Measurements from ENCODE around the gene VWC2.

The VWC2 gene

GRCh38 chr7:49866910-49867309 is 93.5 kb downstream of the VWC2 start:
- H3K4me1 ChIP-seq (ENCODE audit: control insufficient read depth, insufficient read depth, low read length), result no peaks in the 10 kb centered on the region
- H3K4me3 ChIP-seq (ENCODE audit: low read length), result no peak overlapping the region

GRCh38 chr7:49873420-49873819 is 100.0 kb downstream of the VWC2 start:
- no peaks in the 10 kb centered on the region for H3K36me3 ChIP-seq (ENCODE audit: control insufficient read depth, insufficient read depth, low read length)
- no peaks in the 10 kb centered on the region for H3K27me3 ChIP-seq (ENCODE audit: control insufficient read depth, insufficient read depth, low read length)
- no peaks in the 10 kb centered on the region for H3K4me1 ChIP-seq (ENCODE audit: control insufficient read depth, insufficient read depth, low read length)
- no peak overlapping the region for H3K9ac ChIP-seq (ENCODE audit: low read length)
- no peaks in the 10 kb centered on the region for H3K9me3 ChIP-seq (ENCODE audit: control insufficient read depth, low read length)
- H3K4me3 ChIP-seq (ENCODE audit: low read length), result no peak overlapping the region

More at GRCh38 chr7:49866910-49867309, 93.5 kb downstream of the VWC2 start:
- Histone ChIP-seq H3K27me3 (ENCODE audit: control insufficient read depth, insufficient read depth, low read length) (no peaks in the 10 kb centered on the region), H3K36me3 (ENCODE audit: control insufficient read depth, insufficient read depth, low read length) (no peaks in the 10 kb centered on the region), H3K9ac (ENCODE audit: low read length) (no peak overlapping the region), H3K9me3 (ENCODE audit: control insufficient read depth, low read length) (no peaks in the 10 kb centered on the region)

- Histone ChIP-seq H3K9me3 (ENCODE audit: control insufficient read depth, low read length) (no peaks in the 10 kb centered on the region), H3K9ac (ENCODE audit: low read length) (no peak overlapping the region), H3K4me1 (ENCODE audit: control insufficient read depth, insufficient read depth, low read length) (no peaks in the 10 kb centered on the region), H3K4me3 (ENCODE audit: low read length) (no peak overlapping the region), H3K36me3 (ENCODE audit: control insufficient read depth, insufficient read depth, low read length) (no peaks in the 10 kb centered on the region), H3K27me3 (ENCODE audit: control insufficient read depth, insufficient read depth, low read length) (no peaks in the 10 kb centered on the region)
Measured at GRCh38 chr7:49875336-49875735, 101.9 kb downstream of the VWC2 start.

GRCh38 chr7:49876202-49876601 is 102.8 kb downstream of the VWC2 start:
- H3K4me3 ChIP-seq (ENCODE audit: low read length), result no peak overlapping the region
- no peaks in the 10 kb centered on the region for H3K27me3 ChIP-seq (ENCODE audit: control insufficient read depth, insufficient read depth, low read length)
- H3K9ac ChIP-seq (ENCODE audit: low read length), result no peak overlapping the region
- no peaks in the 10 kb centered on the region for H3K4me1 ChIP-seq (ENCODE audit: control insufficient read depth, insufficient read depth, low read length)
- no peaks in the 10 kb centered on the region for H3K9me3 ChIP-seq (ENCODE audit: control insufficient read depth, low read length)
- no peaks in the 10 kb centered on the region for H3K36me3 ChIP-seq (ENCODE audit: control insufficient read depth, insufficient read depth, low read length)

- no peak overlapping the region for H3K9ac ChIP-seq (ENCODE audit: low read length)
- H3K27me3 ChIP-seq (ENCODE audit: control insufficient read depth, insufficient read depth, low read length), result peaks cover 3% of the 10 kb centered on the region
- H3K9me3 ChIP-seq (ENCODE audit: control insufficient read depth, low read length), result no peaks in the 10 kb centered on the region
- H3K4me1 ChIP-seq (ENCODE audit: control insufficient read depth, insufficient read depth, low read length), result no peaks in the 10 kb centered on the region
- H3K4me3 ChIP-seq (ENCODE audit: low read length), result no peak overlapping the region
- no peaks in the 10 kb centered on the region for H3K36me3 ChIP-seq (ENCODE audit: control insufficient read depth, insufficient read depth, low read length)
Measured at GRCh38 chr7:49878089-49878488, 104.7 kb downstream of the VWC2 start.

- Histone ChIP-seq H3K9ac (ENCODE audit: low read length) (no peak overlapping the region), H3K4me1 (ENCODE audit: control insufficient read depth, insufficient read depth, low read length) (no peaks in the 10 kb centered on the region), H3K36me3 (ENCODE audit: control insufficient read depth, insufficient read depth, low read length) (no peaks in the 10 kb centered on the region), H3K27me3 (ENCODE audit: control insufficient read depth, insufficient read depth, low read length) (peaks cover 3% of the 10 kb centered on the region), H3K9me3 (ENCODE audit: control insufficient read depth, low read length) (no peaks in the 10 kb centered on the region), H3K4me3 (ENCODE audit: low read length) (no peak overlapping the region)
Measured at GRCh38 chr7:49878627-49879026, 105.2 kb downstream of the VWC2 start.

- Histone ChIP-seq H3K27me3 (ENCODE audit: control insufficient read depth, insufficient read depth, low read length) (peaks cover 3% of the 10 kb centered on the region), H3K9ac (ENCODE audit: low read length) (no peak overlapping the region), H3K4me1 (ENCODE audit: control insufficient read depth, insufficient read depth, low read length) (no peaks in the 10 kb centered on the region), H3K4me3 (ENCODE audit: low read length) (no peak overlapping the region), H3K36me3 (ENCODE audit: control insufficient read depth, insufficient read depth, low read length) (no peaks in the 10 kb centered on the region), H3K9me3 (ENCODE audit: control insufficient read depth, low read length) (no peaks in the 10 kb centered on the region)
Measured at GRCh38 chr7:49883933-49884332, 110.5 kb downstream of the VWC2 start.

GRCh38 chr7:49885593-49886285 is 112.3 kb downstream of the VWC2 start:
- Histone ChIP-seq H3K4me3 (ENCODE audit: low read length) (no peak overlapping the region), H3K9me3 (ENCODE audit: control insufficient read depth, low read length) (no peaks in the 10 kb centered on the region), H3K4me1 (ENCODE audit: control insufficient read depth, insufficient read depth, low read length) (no peaks in the 10 kb centered on the region), H3K9ac (ENCODE audit: low read length) (no peak overlapping the region), H3K36me3 (ENCODE audit: control insufficient read depth, insufficient read depth, low read length) (no peaks in the 10 kb centered on the region), H3K27me3 (ENCODE audit: control insufficient read depth, insufficient read depth, low read length) (peaks cover 3% of the 10 kb centered on the region)

GRCh38 chr7:49892481-49892880 is 119.0 kb downstream of the VWC2 start:
- no peak overlapping the region for H3K4me3 ChIP-seq (ENCODE audit: low read length)
- no peak overlapping the region for H3K9ac ChIP-seq (ENCODE audit: low read length)
- no peaks in the 10 kb centered on the region for H3K36me3 ChIP-seq (ENCODE audit: control insufficient read depth, insufficient read depth, low read length)
- no peaks in the 10 kb centered on the region for H3K9me3 ChIP-seq (ENCODE audit: control insufficient read depth, low read length)
- no peaks in the 10 kb centered on the region for H3K4me1 ChIP-seq (ENCODE audit: control insufficient read depth, insufficient read depth, low read length)
- H3K27me3 ChIP-seq (ENCODE audit: control insufficient read depth, insufficient read depth, low read length), result no peaks in the 10 kb centered on the region

GRCh38 chr7:49893131-49893530 is 119.7 kb downstream of the VWC2 start:
- Histone ChIP-seq H3K4me3 (ENCODE audit: low read length) (no peak overlapping the region), H3K4me1 (ENCODE audit: control insufficient read depth, insufficient read depth, low read length) (no peaks in the 10 kb centered on the region), H3K36me3 (ENCODE audit: control insufficient read depth, insufficient read depth, low read length) (no peaks in the 10 kb centered on the region), H3K9ac (ENCODE audit: low read length) (no peak overlapping the region), H3K9me3 (ENCODE audit: control insufficient read depth, low read length) (no peaks in the 10 kb centered on the region), H3K27me3 (ENCODE audit: control insufficient read depth, insufficient read depth, low read length) (no peaks in the 10 kb centered on the region)

GRCh38 chr7:49894543-49894942 is 121.1 kb downstream of the VWC2 start:
- H3K36me3 ChIP-seq (ENCODE audit: control insufficient read depth, insufficient read depth, low read length), result no peaks in the 10 kb centered on the region
- H3K9ac ChIP-seq (ENCODE audit: low read length), result no peak overlapping the region
- no peaks in the 10 kb centered on the region for H3K4me1 ChIP-seq (ENCODE audit: control insufficient read depth, insufficient read depth, low read length)
- H3K4me3 ChIP-seq (ENCODE audit: low read length), result no peak overlapping the region
- H3K9me3 ChIP-seq (ENCODE audit: control insufficient read depth, low read length), result no peaks in the 10 kb centered on the region
- no peaks in the 10 kb centered on the region for H3K27me3 ChIP-seq (ENCODE audit: control insufficient read depth, insufficient read depth, low read length)

GRCh38 chr7:49911909-49912308 is 138.5 kb downstream of the VWC2 start:
- Histone ChIP-seq H3K4me3 (ENCODE audit: low read length) (no peak overlapping the region), H3K9me3 (ENCODE audit: control insufficient read depth, low read length) (no peaks in the 10 kb centered on the region), H3K4me1 (ENCODE audit: control insufficient read depth, insufficient read depth, low read length) (no peaks in the 10 kb centered on the region), H3K27me3 (ENCODE audit: control insufficient read depth, insufficient read depth, low read length) (no peaks in the 10 kb centered on the region), H3K36me3 (ENCODE audit: control insufficient read depth, insufficient read depth, low read length) (no peaks in the 10 kb centered on the region), H3K9ac (ENCODE audit: low read length) (no peak overlapping the region)

- no peaks in the 10 kb centered on the region for H3K27me3 ChIP-seq (ENCODE audit: control insufficient read depth, insufficient read depth, low read length)
- H3K36me3 ChIP-seq (ENCODE audit: control insufficient read depth, insufficient read depth, low read length), result no peaks in the 10 kb centered on the region
- H3K4me3 ChIP-seq (ENCODE audit: low read length), result no peak overlapping the region
- H3K9ac ChIP-seq (ENCODE audit: low read length), result no peak overlapping the region
- no peaks in the 10 kb centered on the region for H3K4me1 ChIP-seq (ENCODE audit: control insufficient read depth, insufficient read depth, low read length)
- H3K9me3 ChIP-seq (ENCODE audit: control insufficient read depth, low read length), result no peaks in the 10 kb centered on the region
Measured at GRCh38 chr7:49926720-49927119, 153.3 kb downstream of the VWC2 start.
